Fibroblast of mammary gland (primary cell): Measurements from ENCODE around the gene STAT4.

Experiments used
- DNase-seq: peaks from one replicate; pipeline ENCODE4 v3.0.0-alpha.2; 2010; ENCODE audit warnings: low read depth
- H3K4me3 ChIP-seq: 2 replicates; pipeline ENCODE4 v1.5.1; 2011; ENCODE audit warnings: low read depth, mild to moderate bottlenecking, low read length, moderate library complexity; ENCODE audit not compliant: control insufficient read depth
- TF ChIP-seq, protein P1 (sequence below): conservative IDR thresholded peaks from 2 replicates; pipeline ENCODE4 v1.5.1; 2011; ENCODE audit warnings: low read depth, low read length, inconsistent platforms; ENCODE audit not compliant: control insufficient read depth, insufficient read depth

STAT4 gene

GRCh38 chr2:191015831-191016230 lies 135.0 kb downstream of the STAT4 start:
- TF ChIP-seq, protein P1, sequence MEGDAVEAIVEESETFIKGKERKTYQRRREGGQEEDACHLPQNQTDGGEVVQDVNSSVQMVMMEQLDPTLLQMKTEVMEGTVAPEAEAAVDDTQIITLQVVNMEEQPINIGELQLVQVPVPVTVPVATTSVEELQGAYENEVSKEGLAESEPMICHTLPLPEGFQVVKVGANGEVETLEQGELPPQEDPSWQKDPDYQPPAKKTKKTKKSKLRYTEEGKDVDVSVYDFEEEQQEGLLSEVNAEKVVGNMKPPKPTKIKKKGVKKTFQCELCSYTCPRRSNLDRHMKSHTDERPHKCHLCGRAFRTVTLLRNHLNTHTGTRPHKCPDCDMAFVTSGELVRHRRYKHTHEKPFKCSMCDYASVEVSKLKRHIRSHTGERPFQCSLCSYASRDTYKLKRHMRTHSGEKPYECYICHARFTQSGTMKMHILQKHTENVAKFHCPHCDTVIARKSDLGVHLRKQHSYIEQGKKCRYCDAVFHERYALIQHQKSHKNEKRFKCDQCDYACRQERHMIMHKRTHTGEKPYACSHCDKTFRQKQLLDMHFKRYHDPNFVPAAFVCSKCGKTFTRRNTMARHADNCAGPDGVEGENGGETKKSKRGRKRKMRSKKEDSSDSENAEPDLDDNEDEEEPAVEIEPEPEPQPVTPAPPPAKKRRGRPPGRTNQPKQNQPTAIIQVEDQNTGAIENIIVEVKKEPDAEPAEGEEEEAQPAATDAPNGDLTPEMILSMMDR: no peak
- DNase-seq: no peak
- H3K4me3 ChIP-seq: no peak overlapping the region

DNA sequence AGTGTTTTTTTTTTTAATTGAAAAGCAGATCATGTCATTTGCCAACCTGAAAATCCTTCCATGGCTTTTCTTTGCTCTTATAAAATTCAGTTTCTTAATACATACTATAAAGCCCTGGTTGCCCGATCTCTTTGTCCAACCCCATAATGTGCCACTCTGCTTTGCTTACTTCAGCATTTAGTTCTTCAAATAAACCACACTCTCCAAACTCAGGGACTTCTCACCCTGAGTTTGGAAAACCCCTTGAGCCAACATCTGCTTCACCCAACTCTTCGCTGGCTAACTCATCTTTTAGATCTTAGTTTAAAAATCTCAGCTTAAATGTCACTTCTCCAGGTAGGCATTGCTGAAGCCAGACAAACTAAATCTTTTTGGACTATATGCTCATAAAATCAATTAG lies 135.6 kb downstream of the STAT4 start:
- TF ChIP-seq, protein P1: no peak
- DNase-seq: no peak
- H3K4me3 ChIP-seq: no peak overlapping the region

GRCh38 chr2:191014653-191015020 lies 136.2 kb downstream of the STAT4 start:
- DNase-seq: no peak
- peak overlapping the region; percentile 77 for H3K4me3 ChIP-seq
- TF ChIP-seq, protein P1: no peak

GRCh38 chr2:191013932-191014652 lies 136.7 kb downstream of the STAT4 start, which contains the start of gene STAT1:
Gene STAT1 (minus strand): TSS chr2:191014171. CDS start chr2:191010003, 4,168 bp downstream.
- DNase-seq: peak; percentile 83
- TF ChIP-seq, protein P1: no peak
- peak within 1 kb of the TSS; percentile 77 for H3K4me3 ChIP-seq

DNA sequence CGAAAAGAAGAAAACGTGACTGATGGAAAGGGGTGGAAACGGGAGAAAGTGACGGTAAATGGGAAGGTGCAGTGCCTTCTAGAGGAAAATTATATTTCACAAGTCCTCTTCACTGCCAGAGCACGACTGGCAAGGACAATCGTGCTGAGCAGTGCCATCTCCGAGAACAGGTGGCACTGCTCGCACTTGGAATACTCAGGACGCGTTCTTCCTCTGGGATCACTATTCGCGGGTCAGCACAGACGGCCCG lies 137.2 kb downstream of the STAT4 start:
- TF ChIP-seq, protein P1: no peak
- peak overlapping the region; percentile 77 for H3K4me3 ChIP-seq
- DNase-seq: peak; percentile 22

DNA sequence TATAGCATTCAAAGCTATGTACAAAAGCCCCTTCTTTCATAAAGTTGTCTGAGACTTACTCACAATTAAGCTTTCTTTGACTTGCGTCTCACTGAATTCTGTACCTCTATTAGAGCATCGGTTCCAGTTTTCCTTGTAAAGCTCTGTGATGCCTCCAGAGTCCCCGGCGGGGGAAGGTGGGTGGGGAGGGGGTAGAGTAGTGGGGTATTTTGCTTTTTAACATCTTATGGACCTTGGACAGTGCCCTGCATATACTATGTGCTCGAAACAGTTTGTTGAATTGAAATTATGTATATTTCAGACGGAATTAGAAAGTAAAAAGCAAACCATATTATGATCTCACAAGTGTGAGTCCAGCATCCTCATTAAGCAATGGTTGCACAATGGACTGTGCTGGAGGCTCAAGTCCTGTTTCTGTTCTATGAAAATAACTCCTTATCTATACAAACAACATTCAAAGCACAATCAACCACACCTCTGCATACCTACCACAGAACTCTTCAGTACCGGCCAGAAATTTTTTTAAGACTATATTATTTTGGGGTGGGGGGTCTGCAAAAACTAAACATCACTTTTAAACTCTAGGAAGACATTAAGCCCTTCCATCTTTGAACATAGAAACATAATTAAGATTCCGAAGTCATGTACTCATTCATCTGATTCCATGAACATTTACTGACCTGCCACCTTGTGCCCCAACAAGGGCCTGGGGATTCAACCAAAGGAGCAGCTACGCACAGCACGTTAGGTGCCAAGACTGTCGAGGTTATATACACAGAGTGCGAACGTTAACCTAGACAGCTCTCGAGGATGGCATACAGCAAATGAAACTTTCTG lies 137.7 kb downstream of the STAT4 start:
- TF ChIP-seq, protein P1: no peak
- H3K4me3 ChIP-seq: peak overlapping the region; percentile 77
- DNase-seq: peak; percentile 49
